Epithelial cell of proximal tubule (primary cell): ENCODE results near the gene PCED1B. TPM values are rescaled to one million over a fixed set of nuclear protein-coding genes. Genes with fewer than 3 reads are reported as not detected.

ENCODE experiments used
- DNase-seq: peaks from one replicate; pipeline ENCODE4 v3.0.0-alpha.2; 2011; ENCODE audit warnings: low read depth
- H3K4me3 ChIP-seq: 2 replicates; pipeline ENCODE4 v1.5.1; 2011; ENCODE audit warnings: low read depth, mild to moderate bottlenecking, low read length
- total RNA-seq: library from RNA; depleted of rRNA; stranded (reverse); fragments of >200 nt; gene quantifications from 2 replicates; pipeline ENCODE4 v1.2.3, GENCODE V29; 2015
- TF ChIP-seq, protein P1 (sequence below): conservative IDR thresholded peaks from 2 replicates; pipeline ENCODE4 v1.5.1; 2012; ENCODE audit warnings: low read depth, mild to moderate bottlenecking, low read length

PCED1B gene
- total RNA-seq, 1 donor from 2014 or later, result 9.0 TPM

DNA sequence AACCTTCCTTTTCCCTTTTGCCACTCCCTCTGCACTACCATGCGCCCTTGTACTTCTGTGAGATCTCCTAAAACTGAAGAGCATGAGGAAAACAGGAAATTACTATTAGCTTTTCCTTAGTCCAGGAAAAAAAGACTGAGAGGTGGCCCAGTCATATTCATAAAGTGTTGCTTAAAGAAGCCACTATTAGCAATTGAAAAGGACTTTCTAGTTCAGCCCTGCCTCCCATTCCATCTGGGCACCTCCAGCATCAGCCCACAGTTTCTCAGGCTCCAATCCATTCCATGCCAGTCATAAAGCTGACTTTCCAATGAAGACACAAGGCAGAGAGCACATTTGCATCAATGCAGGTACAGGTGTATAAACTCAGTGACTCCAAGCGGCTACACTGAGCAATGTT, 20.2 kb downstream of the PCED1B start:
- H3K4me3 ChIP-seq, result no peak overlapping the region
- no peak for DNase-seq
- TF ChIP-seq, protein P1, sequence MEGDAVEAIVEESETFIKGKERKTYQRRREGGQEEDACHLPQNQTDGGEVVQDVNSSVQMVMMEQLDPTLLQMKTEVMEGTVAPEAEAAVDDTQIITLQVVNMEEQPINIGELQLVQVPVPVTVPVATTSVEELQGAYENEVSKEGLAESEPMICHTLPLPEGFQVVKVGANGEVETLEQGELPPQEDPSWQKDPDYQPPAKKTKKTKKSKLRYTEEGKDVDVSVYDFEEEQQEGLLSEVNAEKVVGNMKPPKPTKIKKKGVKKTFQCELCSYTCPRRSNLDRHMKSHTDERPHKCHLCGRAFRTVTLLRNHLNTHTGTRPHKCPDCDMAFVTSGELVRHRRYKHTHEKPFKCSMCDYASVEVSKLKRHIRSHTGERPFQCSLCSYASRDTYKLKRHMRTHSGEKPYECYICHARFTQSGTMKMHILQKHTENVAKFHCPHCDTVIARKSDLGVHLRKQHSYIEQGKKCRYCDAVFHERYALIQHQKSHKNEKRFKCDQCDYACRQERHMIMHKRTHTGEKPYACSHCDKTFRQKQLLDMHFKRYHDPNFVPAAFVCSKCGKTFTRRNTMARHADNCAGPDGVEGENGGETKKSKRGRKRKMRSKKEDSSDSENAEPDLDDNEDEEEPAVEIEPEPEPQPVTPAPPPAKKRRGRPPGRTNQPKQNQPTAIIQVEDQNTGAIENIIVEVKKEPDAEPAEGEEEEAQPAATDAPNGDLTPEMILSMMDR, result no peak

DNA sequence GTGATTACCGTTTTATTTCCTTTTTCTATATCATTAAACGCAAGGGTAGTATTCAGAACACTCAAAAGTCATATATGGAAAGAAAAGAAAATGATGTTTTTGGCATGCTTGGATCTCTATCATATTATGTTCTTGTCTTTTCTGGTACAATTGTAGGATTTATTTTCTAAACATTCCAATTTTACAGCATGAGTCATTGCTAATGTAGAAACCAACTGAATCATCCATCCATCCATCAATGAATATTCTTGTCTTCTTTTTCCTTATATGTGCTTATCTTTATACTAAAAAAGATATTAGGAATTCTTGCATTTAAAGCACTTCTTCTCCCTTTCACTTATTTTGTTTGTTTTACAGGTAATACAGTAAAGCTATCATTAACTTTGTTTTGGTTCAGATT, 20.7 kb downstream of the PCED1B start:
- no peak overlapping the region for H3K4me3 ChIP-seq
- no peak for DNase-seq
- TF ChIP-seq, protein P1, result no peak

DNA sequence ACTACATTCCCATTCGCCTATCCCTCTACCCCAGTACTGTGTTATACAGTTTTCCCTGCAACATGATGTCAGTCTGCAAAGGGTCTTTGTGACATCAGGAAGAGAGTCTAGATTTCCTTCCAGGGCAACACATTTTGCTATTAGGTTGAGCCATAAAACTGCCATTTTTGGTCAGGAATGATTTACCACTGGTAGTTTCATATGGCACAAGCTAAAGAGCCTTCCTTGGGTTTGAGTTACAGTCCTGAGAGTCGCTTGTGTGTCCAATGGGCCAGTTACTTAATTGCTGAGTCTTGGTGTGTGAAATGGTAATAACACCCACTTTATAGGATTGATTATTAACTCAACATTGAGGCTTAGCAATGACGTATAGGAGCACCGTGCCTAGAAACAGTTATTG, 23.0 kb downstream of the PCED1B start:
- TF ChIP-seq, protein P1, result no peak
- DNase-seq, result no peak
- H3K4me3 ChIP-seq, result no peak overlapping the region

DNA sequence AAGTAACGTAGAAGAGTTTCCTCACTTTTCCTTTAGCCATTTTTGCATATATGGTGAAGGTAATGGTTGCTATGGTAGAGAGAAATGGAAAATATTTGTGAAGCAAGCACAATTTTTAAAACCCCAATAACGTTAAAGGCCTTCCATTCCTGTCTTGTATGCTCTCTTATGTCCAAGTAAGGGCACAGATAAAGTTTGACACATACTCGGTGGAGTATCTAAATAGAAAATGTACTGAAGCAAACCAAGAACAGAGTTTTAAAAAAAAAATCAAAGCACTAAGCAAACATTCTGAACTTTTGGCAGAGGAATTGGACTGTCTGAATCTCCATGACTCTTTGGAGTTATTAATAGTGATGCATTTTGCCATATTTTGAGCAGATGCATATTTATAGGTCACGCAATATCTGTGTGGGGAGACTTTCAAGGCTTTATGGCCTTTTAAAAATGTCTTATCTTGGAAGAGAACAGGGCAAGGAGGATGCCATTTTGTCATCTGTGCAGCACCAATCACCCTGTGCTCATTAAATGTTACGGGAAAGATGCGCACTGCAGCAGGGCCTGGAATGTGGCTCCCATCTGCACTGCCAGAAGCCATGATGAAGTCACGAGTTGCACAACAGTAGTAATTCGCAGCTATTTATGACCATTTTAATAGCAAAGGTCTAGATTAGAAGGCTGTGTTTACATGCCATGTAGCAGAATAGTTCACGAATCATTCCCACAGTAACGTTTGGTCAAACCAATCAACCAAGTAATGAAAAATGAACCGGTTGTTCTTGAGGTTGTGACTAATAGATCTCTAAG, 23.6 kb downstream of the PCED1B start:
- DNase-seq, result no peak
- H3K4me3 ChIP-seq, result no peak overlapping the region
- TF ChIP-seq, protein P1, result no peak

DNA sequence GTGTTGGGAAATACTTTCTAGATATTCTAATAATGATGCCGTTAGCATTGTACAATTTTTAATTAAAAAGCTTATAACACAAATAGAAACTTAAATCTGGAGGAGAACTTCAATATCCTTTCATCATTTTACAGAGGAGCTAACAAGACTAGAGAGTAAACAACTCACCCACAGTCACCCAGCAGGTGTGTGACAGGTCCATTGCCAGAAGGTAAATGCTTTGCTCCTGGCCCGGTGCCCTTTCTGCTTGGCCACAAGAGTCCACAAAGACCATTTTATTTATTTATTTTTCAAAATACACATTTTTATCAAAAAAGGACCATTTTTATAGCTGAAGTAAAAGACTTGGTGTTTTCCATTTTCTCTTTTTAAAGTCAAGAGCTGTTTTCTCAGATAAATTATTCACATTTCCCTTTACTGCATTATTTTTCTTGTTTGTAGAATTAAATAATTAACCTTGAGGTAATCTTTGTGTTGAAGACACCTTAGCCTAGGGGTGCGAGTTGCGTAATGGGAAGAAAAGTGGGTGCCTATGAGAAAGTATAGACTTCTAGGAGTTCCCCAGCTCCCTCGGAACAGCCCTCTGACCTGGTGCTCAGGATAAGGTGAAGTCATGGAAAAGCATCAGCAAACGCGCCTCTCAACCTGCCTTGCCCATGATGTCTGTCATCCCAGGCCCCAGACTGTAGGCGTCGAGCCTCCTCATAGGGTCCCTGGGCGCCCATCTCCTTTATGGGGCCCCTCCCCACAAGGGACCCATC, 26.7 kb downstream of the PCED1B start:
- no peak for DNase-seq
- TF ChIP-seq, protein P1, result no peak
- H3K4me3 ChIP-seq, result no peak overlapping the region

DNA sequence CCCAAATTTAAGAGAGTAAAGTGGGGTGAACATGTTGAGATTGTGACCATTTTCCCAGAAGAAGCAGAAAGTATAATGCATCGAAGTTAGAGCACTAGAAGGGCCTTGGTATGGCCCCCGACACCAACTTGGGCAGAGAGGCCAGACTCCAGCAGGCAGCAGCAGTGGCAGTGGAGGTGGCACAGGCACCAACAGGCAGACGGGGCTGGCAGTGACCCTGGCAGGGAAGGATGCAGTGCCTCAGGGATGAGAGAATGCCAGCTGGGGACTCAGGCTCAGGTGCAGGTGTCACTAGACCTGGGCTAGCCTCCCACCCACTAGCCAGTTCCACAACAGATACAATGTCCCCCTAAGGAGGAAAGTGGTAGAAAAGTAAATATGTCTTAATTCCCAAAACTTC, 28.0 kb downstream of the PCED1B start:
- TF ChIP-seq, protein P1, result no peak
- no peak overlapping the region for H3K4me3 ChIP-seq
- DNase-seq, result no peak
